Epithelial cell of proximal tubule (primary cell): ENCODE measurements around the gene ANKRD11. TPM values are rescaled to one million over a fixed set of nuclear protein-coding genes. Genes with fewer than 3 reads are reported as not detected.
A peak's percentile ranks its signal among the peaks of the same experiment; 100 is the strongest.

ENCODE experiments used
- DNase-seq: peaks from one replicate; pipeline ENCODE4 v3.0.0-alpha.2; 2011; ENCODE audit warnings: low read depth
- H3K4me3 ChIP-seq: 2 replicates; pipeline ENCODE4 v1.5.1; 2011; ENCODE audit warnings: low read depth, mild to moderate bottlenecking, low read length
- CTCF ChIP-seq: conservative IDR thresholded peaks from 2 replicates; pipeline ENCODE4 v1.5.1; 2012; ENCODE audit warnings: low read depth, mild to moderate bottlenecking, low read length
- total RNA-seq: library from RNA; depleted of rRNA; stranded (reverse); fragments of >200 nt; gene quantifications from 2 replicates; pipeline ENCODE4 v1.2.3, GENCODE V29; 2015

ANKRD11 gene
- total RNA-seq, 1 donor from 2014 or later: 44.3 TPM

- no peak for TF ChIP-seq CTCF
- no peak overlapping the region for H3K4me3 ChIP-seq
- no peak for DNase-seq
Observed at GRCh38 chr16:89519881-89520280, 29.5 kb upstream of the ANKRD11 start.

- no peak overlapping the region for H3K4me3 ChIP-seq
- no peak for DNase-seq
- no peak for TF ChIP-seq CTCF
Observed at GRCh38 chr16:89517128-89517527, 26.8 kb upstream of the ANKRD11 start.

- H3K4me3 ChIP-seq: no peak overlapping the region
- TF ChIP-seq CTCF: no peak
- DNase-seq: no peak
Observed at GRCh38 chr16:89512453-89512852, 22.1 kb upstream of the ANKRD11 start.

- no peak for DNase-seq
- H3K4me3 ChIP-seq: no peak overlapping the region
- no peak for TF ChIP-seq CTCF
Observed at GRCh38 chr16:89511374-89511773, 21.0 kb upstream of the ANKRD11 start.

GRCh38 chr16:89510526-89510925 is 20.2 kb upstream of the ANKRD11 start:
- H3K4me3 ChIP-seq: no peak overlapping the region
- TF ChIP-seq CTCF: no peak
- no peak for DNase-seq

- no peak for TF ChIP-seq CTCF
- DNase-seq: no peak
Observed at GRCh38 chr16:89507834-89508590, 17.7 kb upstream of the ANKRD11 start, which contains the start of gene SPG7. Gene SPG7, plus strand, starts transcription at chr16:89508403. Its CDS starts 15 bp downstream, at chr16:89508418.

GRCh38 chr16:89507214-89507833 is 17.0 kb upstream of the ANKRD11 start:
- no peak for DNase-seq
- no peak for TF ChIP-seq CTCF

More at GRCh38 chr16:89507834-89508590, 17.7 kb upstream of the ANKRD11 start, which contains the start of gene SPG7:
- H3K4me3 ChIP-seq: peak within 1 kb of the TSS; percentile 94

More at GRCh38 chr16:89507214-89507833, 17.0 kb upstream of the ANKRD11 start:
- peak overlapping the region; percentile 94 for H3K4me3 ChIP-seq
